MV-4-11 (cell line): ENCODE data around the gene MARCHF6.
A peak's percentile ranks its signal among the peaks of the same experiment; 100 is the strongest.
"Not testable (repeated sequence)": the region's sequence is repeated elsewhere in the genome, so short reads cannot be mapped to it uniquely, and the experiment has no call there.

Experiments used
- DNase-seq: peaks from one replicate; lab custom pipeline; 2025; lab: John Stamatoyannopoulos, UW

MARCHF6 gene

GRCh38 chr5:10381803-10382202, 28.3 kb downstream of the MARCHF6 start:
- peak; percentile 24 for DNase-seq

- DNase-seq = no peak
These were observed 31.0 kb downstream of the MARCHF6 start for GRCh38 chr5:10384483-10384882.

DNA sequence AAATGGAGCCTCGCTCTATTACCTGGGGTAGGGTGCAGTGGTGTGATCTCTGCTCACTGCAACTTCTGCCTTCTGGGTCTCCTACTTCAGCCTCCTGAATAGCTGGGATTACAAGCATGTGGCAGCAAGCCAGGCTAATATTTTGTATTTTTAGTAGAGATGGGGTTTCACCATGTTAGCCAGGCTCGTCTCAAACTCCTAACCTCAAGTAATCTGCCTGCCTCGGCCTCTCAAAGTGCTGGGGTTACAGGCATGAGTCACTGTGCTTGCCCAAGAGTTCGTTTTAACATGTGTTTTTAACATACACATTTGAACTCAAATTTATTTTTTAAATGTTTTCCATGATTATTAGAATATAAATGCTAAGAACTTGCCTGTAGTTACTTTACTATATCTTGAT, 34.2 kb downstream of the MARCHF6 start:
- peak; percentile 90 for DNase-seq

- DNase-seq = no peak
These were observed 37.6 kb downstream of the MARCHF6 start for GRCh38 chr5:10391130-10391529.

DNA sequence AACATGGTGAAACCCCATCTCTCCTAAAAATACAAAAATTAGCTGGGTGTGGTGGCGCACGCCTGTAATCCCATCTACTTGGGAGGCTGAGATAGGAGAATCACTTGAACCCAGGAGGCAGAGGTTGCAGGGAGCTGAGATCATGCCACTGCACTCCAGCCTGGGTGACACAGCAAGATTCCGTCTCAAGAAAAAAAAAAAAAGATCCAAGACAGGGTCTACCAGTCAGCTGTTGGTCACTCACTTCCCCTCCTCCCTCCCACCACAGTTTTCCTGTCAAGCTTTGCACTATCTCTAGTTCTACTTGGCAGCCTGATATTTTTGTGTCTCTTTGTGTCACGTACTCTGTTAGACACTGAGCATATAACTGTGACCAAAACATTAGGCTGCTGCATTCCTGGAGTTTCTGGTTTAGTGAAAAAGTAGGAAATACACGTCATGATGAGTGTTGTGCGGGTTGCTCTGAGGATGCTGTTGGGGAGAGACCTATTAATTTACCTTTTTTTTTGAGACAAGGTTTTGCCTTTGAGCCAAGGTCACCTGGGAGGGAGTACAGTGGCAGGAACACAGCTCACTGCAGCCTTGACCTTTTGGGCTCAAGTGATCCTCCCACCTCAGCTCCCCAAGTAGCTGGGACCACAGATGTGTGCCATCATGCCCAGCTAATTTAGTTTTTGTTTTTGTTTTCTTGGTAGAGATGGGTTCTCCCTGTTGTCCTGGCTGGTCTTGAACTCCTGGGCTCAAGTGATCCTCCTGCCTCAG, 39.3 kb downstream of the MARCHF6 start:
- DNase-seq = not testable (repeated sequence)

GRCh38 chr5:10393491-10393890, 40.0 kb downstream of the MARCHF6 start:
- no peak for DNase-seq

- DNase-seq = no peak
These were observed 43.1 kb downstream of the MARCHF6 start for GRCh38 chr5:10396552-10396951.

- DNase-seq = no peak
These were observed 46.3 kb downstream of the MARCHF6 start for GRCh38 chr5:10399839-10400238.

DNA sequence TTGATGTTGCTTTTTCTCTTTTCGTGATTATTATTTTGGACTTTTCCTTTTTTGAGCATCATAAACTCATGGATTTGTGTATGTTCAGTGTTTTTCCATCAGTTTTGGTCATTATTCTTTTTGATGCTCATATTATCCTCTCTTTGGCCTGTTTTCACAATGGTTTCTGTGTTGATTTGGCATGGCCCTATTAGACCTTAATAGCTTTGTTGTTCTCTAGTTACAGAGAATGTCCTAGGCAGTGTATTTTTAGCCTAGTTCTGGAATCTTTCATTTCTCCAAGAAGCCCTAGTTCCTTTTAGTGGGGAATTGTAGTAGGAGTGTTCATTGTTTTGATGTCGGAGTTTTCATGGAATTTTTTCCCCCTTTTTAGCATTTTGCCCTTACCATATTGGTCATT, 46.9 kb downstream of the MARCHF6 start:
- no peak for DNase-seq

- peak; percentile 15 for DNase-seq
These were observed 47.3 kb downstream of the MARCHF6 start for GRCh38 chr5:10400831-10401230.

DNA sequence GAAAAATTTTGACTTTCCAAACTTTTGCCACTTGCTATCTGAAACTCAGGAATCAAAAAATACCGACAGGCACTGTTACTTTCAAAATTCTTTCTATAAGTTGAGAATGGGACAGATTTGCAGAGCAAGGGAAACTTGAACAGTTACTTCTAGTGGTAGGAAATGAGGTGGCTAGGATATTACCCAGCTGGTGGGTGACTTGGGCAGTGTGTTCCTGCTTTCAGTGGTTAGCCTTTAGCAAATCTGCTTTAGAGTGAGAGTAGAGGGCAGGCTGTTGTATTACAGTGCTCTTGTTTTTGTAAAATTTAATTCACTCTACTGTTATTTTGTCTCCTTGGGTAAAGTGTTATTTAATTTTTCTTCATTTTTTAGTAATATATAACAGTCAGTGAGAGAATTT, 48.0 kb downstream of the MARCHF6 start:
- peak; percentile 33 for DNase-seq
